ENCODE results near the gene DLG1. TPM values are rescaled to one million over a fixed set of nuclear protein-coding genes. Genes with fewer than 3 reads are reported as not detected.
A peak's percentile ranks its signal among the peaks of the same experiment; 100 is the strongest.

Gene DLG1
- total RNA-seq, 1 experiment from 2014 or later: 107 TPM

GRCh38 chr3:197305854-197306253 lies 7.4 kb upstream of the DLG1 start:
- H3K27ac ChIP-seq (ENCODE audit: low read depth, low read length, poor library complexity, severe bottlenecking): peak overlapping the region; percentile 43
- TF ChIP-seq EZH2 (IDR thresholded peaks at IDR 0.05; ENCODE audit: borderline replicate concordance, low read depth, low read length, poor library complexity, severe bottlenecking): no peak
- TF ChIP-seq CTCF (conservative IDR thresholded peaks at IDR 0.05; ENCODE audit: low read depth, low read length): no peak

GRCh38 chr3:197303452-197303851 lies 5.0 kb upstream of the DLG1 start:
- H3K36me3 ChIP-seq (ENCODE audit: insufficient read depth, low read length, poor library complexity, severe bottlenecking): no peaks in the 10 kb centered on the region
- no peak for TF ChIP-seq CTCF (conservative IDR thresholded peaks at IDR 0.05; ENCODE audit: low read depth, low read length)
- no peak for TF ChIP-seq EZH2 (IDR thresholded peaks at IDR 0.05; ENCODE audit: borderline replicate concordance, low read depth, low read length, poor library complexity, severe bottlenecking)
- ChIA-PET POLR2A (ENCODE audit: low non-redundant PET) (no interaction called here), CTCF (no interaction called here)
- no peak overlapping the region for H3K4me3 ChIP-seq (ENCODE audit: low read depth, low read length, poor library complexity, severe bottlenecking)
- no peak overlapping the region for H3K27ac ChIP-seq (ENCODE audit: low read depth, low read length, poor library complexity, severe bottlenecking)
- no peaks in the 10 kb centered on the region for H3K27me3 ChIP-seq (replicated peaks; ENCODE audit: insufficient read depth, low read depth, low read length, poor library complexity)
- intact Hi-C loops (cut with micrococcal nuclease; ENCODE audit: unreplicated experiment): no loop called here
- peaks cover 33% of the 10 kb centered on the region for H3K4me1 ChIP-seq (ENCODE audit: insufficient read depth, low read length, poor library complexity, severe bottlenecking)
- no peaks in the 10 kb centered on the region for H3K9me3 ChIP-seq (ENCODE audit: low read depth, low read length, poor library complexity, severe bottlenecking)
- BruUV-seq (replicated peaks): no TSS peak
- no peak for DNase-seq (ENCODE audit: low spot score)

More at GRCh38 chr3:197305854-197306253, 7.4 kb upstream of the DLG1 start:
- intact Hi-C loops (cut with micrococcal nuclease; ENCODE audit: unreplicated experiment): no loop called here
- POLR2A ChIA-PET (ENCODE audit: low non-redundant PET): no interaction called here
- Histone ChIP-seq H3K36me3 (ENCODE audit: insufficient read depth, low read length, poor library complexity, severe bottlenecking) (no peaks in the 10 kb centered on the region), H3K9me3 (ENCODE audit: low read depth, low read length, poor library complexity, severe bottlenecking) (no peaks in the 10 kb centered on the region), H3K4me3 (ENCODE audit: low read depth, low read length, poor library complexity, severe bottlenecking) (no peak overlapping the region), H3K4me1 (ENCODE audit: insufficient read depth, low read length, poor library complexity, severe bottlenecking) (peaks cover 45% of the 10 kb centered on the region), H3K27me3 (replicated peaks; ENCODE audit: insufficient read depth, low read depth, low read length, poor library complexity) (no peaks in the 10 kb centered on the region)
- no peak for DNase-seq (ENCODE audit: low spot score)
- BruUV-seq (replicated peaks): no TSS peak
- CTCF ChIA-PET: no interaction called here

- POLR2A ChIA-PET (ENCODE audit: low non-redundant PET): no interaction called here
These were observed 4.4 kb upstream of the DLG1 start for GRCh38 chr3:197302696-197303341.

More at GRCh38 chr3:197302696-197303341, 4.4 kb upstream of the DLG1 start:
- Histone ChIP-seq H3K27me3 (replicated peaks; ENCODE audit: insufficient read depth, low read depth, low read length, poor library complexity) (no peaks in the 10 kb centered on the region), H3K9me3 (ENCODE audit: low read depth, low read length, poor library complexity, severe bottlenecking) (no peaks in the 10 kb centered on the region), H3K4me3 (ENCODE audit: low read depth, low read length, poor library complexity, severe bottlenecking) (no peak overlapping the region), H3K4me1 (ENCODE audit: insufficient read depth, low read length, poor library complexity, severe bottlenecking) (peaks cover 27% of the 10 kb centered on the region), H3K36me3 (ENCODE audit: insufficient read depth, low read length, poor library complexity, severe bottlenecking) (no peaks in the 10 kb centered on the region), H3K27ac (ENCODE audit: low read depth, low read length, poor library complexity, severe bottlenecking) (no peak overlapping the region)
- intact Hi-C loops (cut with micrococcal nuclease; ENCODE audit: unreplicated experiment): no loop called here
- no peak for DNase-seq (ENCODE audit: low spot score)
- BruUV-seq (replicated peaks): no TSS peak
- no peak for TF ChIP-seq EZH2 (IDR thresholded peaks at IDR 0.05; ENCODE audit: borderline replicate concordance, low read depth, low read length, poor library complexity, severe bottlenecking)
- TF ChIP-seq CTCF (conservative IDR thresholded peaks at IDR 0.05; ENCODE audit: low read depth, low read length): no peak
- CTCF ChIA-PET: no interaction called here
